CD4-positive, alpha-beta T cell treated with Interleukin-15 for 4 hours (primary cell): Measurements from ENCODE around the gene SORCS1.

Source experiments
- DNase-seq: peaks from one replicate; pipeline ENCODE4 v3.0.0-alpha.2; 2020; ENCODE audit warnings: low spot score

The SORCS1 gene

GRCh38 chr10:106592396-106592795 is 572.1 kb downstream of the SORCS1 start:
- no peak for DNase-seq

GRCh38 chr10:106582291-106582690 is 582.2 kb downstream of the SORCS1 start:
- no peak for DNase-seq

DNA sequence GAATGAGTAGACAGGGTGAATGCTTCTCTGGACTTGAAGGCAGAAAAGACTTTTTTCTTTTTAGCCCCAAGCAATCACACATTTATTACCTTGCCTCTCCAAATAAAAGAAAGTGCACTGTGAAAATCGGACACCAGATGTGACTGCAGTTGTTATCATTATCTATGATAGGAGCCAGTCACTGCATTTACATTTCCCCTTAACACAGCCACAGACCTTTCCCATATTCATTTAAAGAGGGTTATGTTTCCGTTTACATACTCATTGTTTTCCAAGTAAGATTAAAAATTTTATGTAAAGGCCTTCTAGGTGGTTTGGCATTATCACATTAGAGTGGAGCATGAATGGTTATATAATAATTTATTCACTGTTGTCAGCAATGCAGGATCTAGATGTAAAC is 586.8 kb downstream of the SORCS1 start:
- no peak for DNase-seq

- no peak for DNase-seq
Measured at GRCh38 chr10:106577266-106577665, 587.2 kb downstream of the SORCS1 start.

GRCh38 chr10:106576534-106576933 is 588.0 kb downstream of the SORCS1 start:
- DNase-seq = no peak

GRCh38 chr10:106573106-106573505 is 591.4 kb downstream of the SORCS1 start:
- no peak for DNase-seq

- DNase-seq = no peak
Measured at GRCh38 chr10:106571192-106571946, 593.1 kb downstream of the SORCS1 start.

DNA sequence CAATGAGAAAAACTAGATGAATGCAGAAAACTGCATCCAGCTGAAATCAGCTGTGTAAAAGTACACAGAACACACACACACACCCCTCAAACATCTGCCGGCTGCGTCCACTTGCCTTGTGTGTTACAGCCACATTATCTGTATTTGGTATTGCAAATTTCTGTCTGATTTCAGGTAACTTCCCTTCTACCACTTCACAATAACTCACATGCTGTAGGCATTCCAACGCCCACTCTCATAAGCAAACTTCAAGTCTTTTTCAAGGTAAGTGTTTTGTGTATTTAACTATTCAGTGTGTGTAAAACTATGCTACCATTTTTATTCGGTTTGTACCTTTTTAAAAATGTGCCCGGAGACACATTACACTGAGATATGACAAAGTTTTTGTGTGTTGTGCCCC is 594.2 kb downstream of the SORCS1 start:
- no peak for DNase-seq

DNA sequence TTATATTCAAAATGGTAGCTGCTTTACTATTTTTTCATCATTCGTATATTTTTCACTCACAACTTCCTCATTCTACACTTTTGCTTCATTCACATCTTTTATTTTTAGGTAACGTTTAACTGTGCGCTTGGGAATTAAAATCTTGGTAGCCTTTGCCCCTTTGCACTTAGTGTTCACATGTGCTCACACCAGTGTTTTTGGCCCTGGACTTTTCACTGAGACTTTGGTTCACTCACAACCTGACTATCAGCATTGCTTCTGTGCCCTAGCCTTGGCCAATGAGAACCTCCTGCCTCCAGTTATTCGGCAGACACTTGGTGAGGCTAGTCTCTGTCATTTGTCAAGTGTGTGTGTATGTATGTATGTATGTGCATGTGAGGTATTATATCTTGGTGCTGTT is 596.9 kb downstream of the SORCS1 start:
- no peak for DNase-seq

DNA sequence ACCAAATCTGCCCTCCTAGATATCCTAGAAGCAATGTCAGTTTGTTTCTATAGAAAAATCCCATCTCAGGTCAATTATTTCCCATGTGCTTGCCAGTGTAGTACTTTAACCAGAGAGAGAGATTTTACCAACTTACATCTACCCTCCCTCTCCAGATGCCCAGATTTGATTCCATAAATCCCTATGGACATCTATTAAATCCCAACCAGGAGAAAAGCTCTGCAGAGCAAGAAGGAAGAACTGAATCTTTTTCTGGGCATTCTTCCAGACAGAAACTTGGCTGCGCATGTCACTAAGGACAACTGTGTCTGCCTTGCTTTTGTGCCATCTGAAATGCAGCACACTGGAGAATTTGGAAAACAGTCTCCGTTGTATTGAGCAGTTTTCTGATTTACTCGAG is 597.6 kb downstream of the SORCS1 start:
- no peak for DNase-seq

DNA sequence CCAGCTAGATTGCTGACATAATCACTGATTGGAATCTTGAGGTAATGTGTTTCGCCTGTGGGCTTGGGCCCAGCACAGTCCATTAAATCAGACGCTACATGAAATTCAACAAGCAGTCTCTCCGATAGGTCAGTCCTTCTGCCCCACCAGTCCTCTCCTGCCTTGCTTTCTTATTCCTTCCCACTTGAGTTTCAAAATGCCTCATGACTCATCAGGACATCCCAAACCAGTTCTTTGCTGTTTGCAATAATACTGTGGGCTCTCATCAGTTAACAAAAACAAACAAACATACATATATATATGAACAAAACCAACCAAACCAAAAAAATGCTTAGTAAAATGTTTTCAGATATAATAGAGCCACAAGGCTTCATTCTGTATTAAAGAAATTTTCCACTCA is 599.0 kb downstream of the SORCS1 start:
- no peak for DNase-seq

- DNase-seq = no peak
Measured at GRCh38 chr10:106563384-106563783, 601.1 kb downstream of the SORCS1 start.

GRCh38 chr10:106560925-106561640 is 603.4 kb downstream of the SORCS1 start:
- no peak for DNase-seq

GRCh38 chr10:106559442-106559841 is 605.1 kb downstream of the SORCS1 start:
- DNase-seq = no peak

DNA sequence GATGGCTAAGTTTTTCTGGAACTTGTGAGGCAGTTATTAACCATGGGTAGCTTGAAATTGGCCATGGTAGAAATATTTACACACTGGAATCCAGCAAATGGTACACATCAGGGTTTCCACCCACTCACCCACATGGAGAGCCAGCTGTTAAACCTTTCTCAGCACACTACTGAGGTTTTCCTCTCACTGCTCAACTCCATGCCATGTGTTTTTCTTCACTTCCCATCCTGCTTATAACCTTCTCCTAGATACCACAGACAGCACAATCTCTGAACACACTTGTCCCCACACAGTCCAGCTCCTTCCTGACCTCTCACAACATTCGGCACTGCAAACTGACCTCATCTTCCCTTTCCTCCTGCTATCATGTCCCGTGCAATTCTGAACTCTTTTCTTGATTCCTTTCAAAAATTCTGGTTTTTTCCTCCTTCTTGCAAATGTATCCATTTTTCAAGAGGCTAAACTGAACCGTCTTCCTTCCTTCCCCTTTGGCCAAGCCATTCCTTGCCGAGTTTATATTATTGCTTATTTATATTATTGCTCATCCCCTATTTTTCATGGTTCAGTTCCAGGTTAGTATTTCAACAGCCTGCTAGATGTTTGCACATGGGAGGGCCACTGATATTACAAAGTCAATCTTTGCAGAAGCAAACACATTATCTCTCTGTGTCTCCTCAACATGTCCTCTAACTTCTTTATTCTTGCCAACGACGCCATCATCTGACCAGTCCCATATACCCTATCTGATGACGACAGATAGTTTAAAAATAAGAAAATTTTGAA is 606.4 kb downstream of the SORCS1 start:
- DNase-seq = no peak

DNA sequence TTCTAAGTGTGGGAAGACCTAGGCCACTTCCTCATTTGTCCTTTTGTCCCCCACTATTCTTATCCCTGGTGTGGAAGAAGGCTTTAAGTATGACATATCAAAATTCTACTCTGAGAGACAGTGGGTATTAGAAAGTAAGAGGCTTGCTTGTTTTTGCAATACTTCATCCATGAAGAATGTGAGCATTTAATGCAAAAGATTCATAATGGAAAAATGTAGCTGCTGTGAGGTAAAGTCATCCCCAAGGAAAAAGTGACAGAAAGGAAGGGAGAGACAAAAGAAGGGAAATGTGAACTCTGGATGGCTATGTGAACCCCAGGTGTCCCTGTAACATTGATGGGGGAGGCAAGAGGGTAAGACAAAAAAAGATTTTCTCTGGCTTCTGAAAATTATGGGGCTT is 607.5 kb downstream of the SORCS1 start:
- no peak for DNase-seq

GRCh38 chr10:106555599-106555998 is 608.9 kb downstream of the SORCS1 start:
- no peak for DNase-seq

DNA sequence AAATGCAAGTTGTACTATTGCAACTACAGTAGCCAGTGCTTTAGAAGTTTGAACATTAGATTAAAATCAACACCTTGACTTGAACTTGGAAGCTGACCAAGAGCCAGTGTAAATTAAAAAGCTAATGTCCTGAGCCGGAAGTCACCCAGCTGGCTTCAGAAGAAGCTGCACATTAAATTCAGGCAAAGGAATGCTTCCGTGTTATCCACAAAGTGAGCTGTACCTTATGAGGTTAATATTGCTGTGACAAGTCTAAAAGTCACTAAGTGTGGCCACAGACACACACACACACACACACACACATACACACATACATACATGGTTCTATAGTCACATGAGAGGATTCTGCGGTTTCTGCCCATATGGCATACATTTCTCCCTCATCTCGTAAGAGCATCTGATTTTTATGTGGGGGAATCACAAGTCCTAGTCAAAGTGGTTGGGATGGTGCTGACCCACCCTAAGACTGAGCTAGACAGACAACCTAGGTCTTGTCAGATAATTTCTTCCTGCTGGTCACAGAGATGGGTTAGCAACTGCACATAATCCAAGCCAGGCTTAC is 612.9 kb downstream of the SORCS1 start:
- no peak for DNase-seq

GRCh38 chr10:106548832-106549231 is 615.7 kb downstream of the SORCS1 start:
- no peak for DNase-seq

DNA sequence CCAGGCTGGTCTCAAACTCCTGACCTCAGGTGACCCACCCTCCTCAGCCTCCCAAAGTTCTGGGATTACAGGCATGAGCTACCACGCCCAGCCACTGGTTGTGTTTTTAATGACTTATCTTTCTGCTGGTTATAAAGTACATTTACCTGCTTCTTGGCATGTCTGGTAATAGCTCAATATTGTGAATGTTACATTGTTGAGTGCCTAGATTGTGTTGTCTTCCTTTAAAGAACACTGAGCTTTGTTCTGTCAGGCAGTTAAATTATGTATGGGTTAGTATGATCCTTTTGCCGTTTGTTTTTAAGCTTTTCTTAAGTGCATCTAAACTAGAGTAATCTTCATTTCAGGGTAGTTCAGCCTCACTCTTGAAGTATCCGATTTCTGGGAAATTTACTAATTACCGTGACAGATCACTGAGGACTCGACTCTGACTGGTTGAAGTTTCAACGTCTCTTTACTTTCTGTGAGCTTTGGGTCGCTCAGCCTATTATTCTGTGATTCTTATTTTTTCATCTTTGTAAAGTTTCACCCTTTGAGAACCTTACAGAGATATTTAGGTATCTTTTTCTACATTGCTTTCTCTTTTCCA is 617.4 kb downstream of the SORCS1 start:
- DNase-seq = no peak

- no peak for DNase-seq
Measured at GRCh38 chr10:106542461-106542860, 622.0 kb downstream of the SORCS1 start.

DNA sequence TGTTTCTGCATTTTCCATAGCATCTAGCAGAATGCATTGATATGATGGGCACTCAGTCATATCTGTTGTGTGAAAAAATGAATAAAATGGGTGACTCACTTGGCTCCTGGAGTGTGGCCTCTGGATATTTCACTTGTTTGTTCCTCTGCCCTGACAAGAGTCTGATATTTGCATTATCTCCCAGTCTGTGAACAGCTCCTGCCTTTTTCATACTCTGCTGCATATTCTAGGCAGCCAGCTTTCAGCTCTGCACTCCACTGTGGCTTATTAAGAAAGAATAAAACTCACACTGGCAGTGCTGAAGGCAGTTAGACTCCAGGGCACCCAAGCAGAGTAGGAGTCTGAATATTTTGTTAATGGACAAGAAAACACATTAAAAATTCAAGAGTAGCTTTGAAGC is 623.9 kb downstream of the SORCS1 start:
- DNase-seq = no peak
